GM12878 (cell line): ENCODE data around the gene MEX3D.

Experiments
- EP300 ChIP-seq, 2 experiments: fragments of 150-350 bp in 1 of 2; IDR thresholded peaks; 2 replicates each; pipeline ENCODE4 v1.6.1; 2011 to 2012; ENCODE audit warnings: low read depth in 2 of 2, low read length in 2 of 2, borderline replicate concordance in 1 of 2, improper control_type of control experiment in 1 of 2, inconsistent platforms in 1 of 2; ENCODE audit not compliant: control insufficient read depth in 1 of 2
- YY1 ChIP-seq: IDR thresholded peaks from 2 replicates; pipeline ENCODE4 v1.6.1; 2011; ENCODE audit warnings: low read depth, mild to moderate bottlenecking, low read length

GRCh38 chr19:1591421-1592023, 23.4 kb upstream of the MEX3D start:
- no peak for TF ChIP-seq EP300 (IDR thresholded peaks at IDR 0.05; ENCODE audit: borderline replicate concordance in 1 of 2, control insufficient read depth in 1 of 2, low read depth in 2 of 2, low read length in 2 of 2)
- TF ChIP-seq YY1, result no peak
